HG03064 (cell line): ENCODE measurements around the gene TPPP.
"Not testable (repeated sequence)": the region's sequence is repeated elsewhere in the genome, so short reads cannot be mapped to it uniquely, and the experiment has no call there.

Experiments used
- ATAC-seq: cut with Tn5 transposase; IDR thresholded peaks from one replicate; pipeline ENCODE4 v1.9.1; 2021; ENCODE audit warnings: low read depth; ENCODE audit not compliant: unreplicated experiment

Gene TPPP

GRCh38 chr5:693271-694041, at the start of gene TPPP:
TPPP (minus strand) TSS chr5:693352; CDS start chr5:678060, 15,292 bp downstream.
- peak; percentile 63 for ATAC-seq

- not testable (repeated sequence) for ATAC-seq
Observed at GRCh38 chr5:742276-742675, 49.1 kb upstream of the TPPP start.

- not testable (repeated sequence) for ATAC-seq
Observed at GRCh38 chr5:734145-734544, 41.0 kb upstream of the TPPP start.

- ATAC-seq, result not testable (repeated sequence)
Observed at GRCh38 chr5:732754-733454, 39.8 kb upstream of the TPPP start.

GRCh38 chr5:729225-729624, 36.1 kb upstream of the TPPP start:
- ATAC-seq, result not testable (repeated sequence)

GRCh38 chr5:727087-727486, 33.9 kb upstream of the TPPP start:
- not testable (repeated sequence) for ATAC-seq

- ATAC-seq, result not testable (repeated sequence)
Observed at GRCh38 chr5:723865-724264, 30.7 kb upstream of the TPPP start.

- ATAC-seq, result not testable (repeated sequence)
Observed at GRCh38 chr5:723309-723708, 30.2 kb upstream of the TPPP start.

GRCh38 chr5:719379-719778, 26.2 kb upstream of the TPPP start:
- not testable (repeated sequence) for ATAC-seq

- no peak for ATAC-seq
Observed at GRCh38 chr5:717143-717542, 24.0 kb upstream of the TPPP start.

GRCh38 chr5:716740-717139, 23.6 kb upstream of the TPPP start:
- ATAC-seq, result not testable (repeated sequence)

GRCh38 chr5:715636-716035, 22.5 kb upstream of the TPPP start:
- not testable (repeated sequence) for ATAC-seq

- ATAC-seq, result not testable (repeated sequence)
Observed at GRCh38 chr5:714215-715118, 21.3 kb upstream of the TPPP start.

GRCh38 chr5:713686-714085, 20.5 kb upstream of the TPPP start:
- ATAC-seq, result not testable (repeated sequence)

- ATAC-seq, result not testable (repeated sequence)
Observed at GRCh38 chr5:708848-709517, 15.8 kb upstream of the TPPP start.

GRCh38 chr5:708374-708773, 15.2 kb upstream of the TPPP start:
- not testable (repeated sequence) for ATAC-seq

- not testable (repeated sequence) for ATAC-seq
Observed at GRCh38 chr5:706127-706526, 13.0 kb upstream of the TPPP start.

GRCh38 chr5:696753-697702, 3.9 kb upstream of the TPPP start:
- ATAC-seq, result not testable (repeated sequence)

- not testable (repeated sequence) for ATAC-seq
Observed at GRCh38 chr5:696191-696590, 3.0 kb upstream of the TPPP start.
